Medulla oblongata (tissue), 1 donor: ENCODE results near the gene TRIM38.

Experiments used
- DNase-seq: peaks from one replicate; pipeline ENCODE4 v3.0.0-alpha.2; 2015; ENCODE audit errors: extremely low spot score

The TRIM38 gene

DNA sequence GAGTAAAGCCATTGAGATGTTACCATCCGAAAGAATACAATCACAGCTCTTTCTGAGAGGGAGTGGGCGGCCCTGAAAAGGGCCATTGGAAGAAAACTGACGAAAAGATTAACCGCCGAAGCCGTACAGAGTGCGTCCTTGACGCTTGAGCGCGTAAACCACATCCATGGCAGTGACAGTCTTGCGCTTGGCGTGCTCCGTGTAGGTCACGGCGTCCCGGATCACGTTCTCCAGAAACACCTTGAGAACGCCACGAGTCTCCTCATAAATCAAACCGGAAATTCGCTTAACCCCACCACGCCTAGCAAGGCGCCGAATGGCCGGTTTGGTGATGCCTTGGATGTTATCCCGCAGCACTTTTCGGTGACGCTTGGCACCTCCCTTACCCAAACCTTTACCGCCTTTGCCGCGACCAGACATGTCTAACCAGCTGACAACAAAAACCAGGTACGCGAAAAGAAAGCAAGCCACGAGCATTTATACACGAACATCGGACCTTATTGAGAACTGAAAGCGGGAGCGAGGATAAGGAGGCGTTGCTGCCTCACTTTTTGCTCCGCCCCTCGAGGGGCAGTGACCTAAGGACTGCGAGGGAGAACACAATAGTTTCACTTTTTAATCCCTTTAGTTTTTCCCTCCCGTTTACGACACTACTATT, 64.4 kb downstream of the TRIM38 start:
- peak; percentile 97 for DNase-seq

DNA sequence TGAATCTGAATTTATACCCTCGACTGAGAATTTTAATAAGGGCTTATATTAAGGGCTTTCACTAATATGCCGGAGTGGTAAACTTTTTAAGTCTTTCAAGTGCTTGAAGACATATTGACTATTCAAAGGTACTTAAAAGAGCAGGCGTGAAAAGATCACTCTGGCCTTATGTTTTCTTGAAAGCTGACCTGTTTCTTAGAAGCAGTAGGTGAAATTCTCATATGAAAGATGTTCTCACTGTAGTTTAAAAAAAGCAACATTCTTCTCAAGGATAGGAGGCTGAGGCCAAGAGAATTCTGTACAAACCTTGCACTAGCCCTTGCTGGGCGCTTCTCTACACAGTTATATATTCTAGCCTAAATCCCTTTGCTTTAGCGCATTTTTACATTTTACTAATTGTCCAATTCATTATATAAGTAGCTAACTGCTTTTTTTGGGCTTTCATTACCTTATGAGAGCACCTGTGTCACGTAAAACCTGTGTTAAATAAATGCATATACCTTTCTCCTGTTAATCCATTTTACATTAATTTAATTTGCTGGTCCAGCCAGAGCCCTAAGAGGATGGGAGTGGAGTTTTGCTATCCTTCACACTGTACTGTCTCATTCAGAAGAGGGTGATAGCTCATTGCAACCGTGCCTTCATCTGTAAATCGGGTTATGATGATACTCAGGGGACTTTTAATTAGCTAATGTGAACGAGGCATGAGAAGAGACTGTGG, 65.0 kb downstream of the TRIM38 start:
- DNase-seq: no peak

GRCh38 chr6:26028212-26028745, 65.7 kb downstream of the TRIM38 start:
- no peak for DNase-seq

DNA sequence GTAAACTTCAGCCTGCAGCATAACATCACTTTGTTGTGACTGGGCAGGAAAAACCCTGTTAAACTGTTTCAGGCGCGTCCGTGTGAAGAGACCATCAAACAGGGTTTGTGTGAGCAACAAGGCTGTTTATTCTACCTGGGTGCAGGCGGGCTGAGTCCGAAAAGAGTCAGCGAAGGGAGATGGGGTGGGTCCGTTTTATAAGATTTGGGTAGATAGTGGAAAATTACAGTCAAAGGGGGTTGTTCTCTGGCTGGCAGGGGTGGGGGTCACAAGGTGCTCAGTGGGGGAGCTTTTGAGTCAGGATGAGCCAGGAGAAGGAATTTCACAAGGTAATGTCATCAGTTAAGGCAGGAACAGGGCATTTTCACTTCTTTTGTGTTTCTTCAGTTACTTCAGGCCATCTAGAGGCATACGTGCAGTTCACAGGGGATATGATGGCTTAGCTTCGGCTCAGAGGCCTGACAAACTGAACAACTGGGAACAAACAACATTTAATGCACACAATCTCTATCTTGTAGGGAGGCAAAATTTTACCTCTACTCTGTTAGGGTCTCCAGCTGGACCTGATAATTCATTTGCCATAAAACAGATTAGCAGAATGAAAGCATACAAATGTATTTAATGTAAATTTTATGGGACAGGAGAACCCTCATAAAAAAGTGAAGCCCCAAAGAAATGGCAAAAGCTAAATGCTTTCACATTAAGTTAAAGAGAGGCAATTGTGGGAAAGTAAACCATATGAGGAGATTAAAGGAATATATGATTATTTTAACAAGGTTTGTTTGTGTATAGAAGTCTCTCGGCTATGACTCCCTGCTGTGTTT, 66.4 kb downstream of the TRIM38 start:
- no peak for DNase-seq

DNA sequence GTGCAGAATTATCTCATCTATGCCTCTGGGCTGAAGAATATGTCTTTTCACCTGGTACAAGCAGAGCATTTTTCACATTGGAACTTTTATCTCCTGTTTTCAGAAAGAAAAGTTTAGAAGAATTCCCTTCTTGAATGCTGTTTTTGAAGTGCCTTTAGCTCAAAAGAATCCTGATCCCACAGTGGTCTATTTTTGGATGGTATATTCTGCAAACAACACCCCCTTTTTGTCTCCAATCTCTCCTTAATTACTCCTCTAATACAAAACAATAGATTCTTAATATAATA, 66.9 kb downstream of the TRIM38 start:
- no peak for DNase-seq

DNA sequence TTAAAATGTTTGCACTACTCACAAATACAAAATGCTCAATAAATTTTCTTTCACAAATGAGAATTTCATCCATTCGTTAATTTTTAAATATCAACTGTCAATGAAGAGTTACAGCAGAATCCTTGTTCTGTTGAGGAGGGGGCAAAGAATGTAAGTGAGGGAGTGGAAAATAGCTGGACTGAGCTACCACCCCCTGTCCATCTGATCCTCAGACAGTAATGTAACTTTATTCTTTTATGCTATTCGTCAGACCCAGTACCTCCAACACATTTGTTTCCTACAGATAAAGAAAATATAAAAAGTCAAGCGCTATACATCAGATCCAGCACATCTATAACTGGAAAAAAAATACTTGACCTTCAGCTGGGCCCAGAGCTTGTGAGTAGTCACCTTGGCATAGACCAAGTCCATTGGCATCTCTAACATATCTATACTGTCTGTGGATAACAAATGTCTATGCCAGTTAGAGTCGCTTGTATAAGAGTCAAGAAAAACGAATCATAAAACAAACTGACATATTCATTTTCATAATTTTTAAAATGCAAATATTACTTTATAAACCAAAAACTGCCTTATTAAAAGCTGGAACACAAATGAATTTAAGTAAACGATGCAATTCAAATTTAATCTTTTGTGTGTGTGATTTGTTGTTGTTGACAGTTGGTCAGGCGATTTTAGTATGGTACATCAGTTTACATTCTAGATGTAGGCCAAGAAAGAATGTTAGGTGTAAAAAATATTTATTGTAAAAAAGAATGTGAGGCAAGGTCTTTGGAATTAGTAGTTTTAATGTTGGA, 67.5 kb downstream of the TRIM38 start:
- no peak for DNase-seq

- no peak for DNase-seq
These were observed 68.1 kb downstream of the TRIM38 start for GRCh38 chr6:26030716-26031115.

- no peak for DNase-seq
These were observed 68.6 kb downstream of the TRIM38 start for GRCh38 chr6:26031151-26031594.

DNA sequence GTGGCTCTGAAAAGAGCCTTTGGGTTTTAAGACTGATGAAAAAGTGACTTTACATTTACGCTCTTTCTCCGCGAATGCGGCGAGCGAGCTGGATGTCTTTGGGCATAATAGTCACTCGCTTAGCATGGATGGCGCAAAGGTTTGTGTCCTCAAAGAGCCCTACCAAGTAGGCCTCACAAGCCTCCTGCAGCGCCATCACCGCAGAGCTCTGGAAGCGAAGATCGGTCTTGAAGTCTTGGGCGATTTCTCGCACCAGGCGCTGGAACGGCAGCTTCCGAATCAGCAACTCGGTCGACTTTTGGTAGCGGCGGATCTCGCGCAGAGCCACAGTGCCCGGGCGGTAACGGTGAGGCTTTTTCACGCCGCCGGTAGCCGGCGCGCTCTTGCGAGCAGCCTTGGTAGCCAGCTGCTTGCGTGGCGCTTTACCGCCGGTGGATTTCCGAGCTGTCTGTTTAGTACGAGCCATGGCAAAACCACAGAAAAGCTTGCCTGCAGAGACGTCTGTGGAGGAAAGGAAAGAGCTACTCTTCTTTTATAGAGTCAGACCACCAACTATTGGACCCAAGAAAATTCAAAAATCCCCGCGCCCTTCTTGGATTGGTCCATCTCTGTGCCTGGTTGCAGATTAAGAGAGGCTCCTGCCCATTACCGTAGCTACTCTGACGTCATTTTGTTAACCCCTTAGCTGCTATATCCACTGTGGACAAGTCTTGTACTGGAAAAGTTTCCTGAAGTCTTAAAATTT, 69.2 kb downstream of the TRIM38 start:
- peak; percentile 93 for DNase-seq

- peak; percentile 30 for DNase-seq
These were observed 69.9 kb downstream of the TRIM38 start for GRCh38 chr6:26032340-26033084.

GRCh38 chr6:26033085-26033940, 70.7 kb downstream of the TRIM38 start:
- DNase-seq: peak; percentile 96

- DNase-seq: no peak
These were observed 71.3 kb downstream of the TRIM38 start for GRCh38 chr6:26033941-26034354.

DNA sequence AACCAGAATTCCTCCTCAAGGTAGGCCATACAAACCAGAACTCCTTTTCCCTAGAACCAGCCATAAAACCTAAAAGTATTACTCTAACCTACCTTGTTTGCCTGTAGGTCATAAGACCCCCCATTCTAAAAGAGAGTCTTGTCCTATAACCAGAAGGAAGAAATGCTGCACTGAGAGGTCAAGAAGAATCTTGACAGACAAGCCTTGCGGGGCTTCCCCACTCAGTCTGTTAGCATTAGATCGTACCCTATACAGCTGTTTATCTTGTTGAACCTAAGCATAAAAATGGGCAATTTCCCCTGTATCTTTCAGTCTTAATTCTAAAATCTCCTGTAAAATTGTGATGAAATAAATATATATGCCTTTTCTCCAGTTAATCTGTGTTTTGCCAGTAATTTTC, 72.3 kb downstream of the TRIM38 start:
- DNase-seq: no peak
